NCI-H460 (cell line): ENCODE data around the gene DPF3. TPM values are rescaled to one million over a fixed set of nuclear protein-coding genes. Genes with fewer than 3 reads are reported as not detected.
"Not testable (repeated sequence)": the region's sequence is repeated elsewhere in the genome, so short reads cannot be mapped to it uniquely, and the experiment has no call there.

Source experiments
- DNase-seq: peaks from one replicate; pipeline ENCODE4 v3.0.0-alpha.2; 2016; ENCODE audit warnings: low read depth; ENCODE audit errors: extremely low read depth
- total RNA-seq: library from RNA; depleted of rRNA; stranded (reverse); fragments of >200 nt; shearing (Covaris generic); gene quantifications from 2 replicates; pipeline ENCODE4 v1.2.3, GENCODE V29; 2014

The DPF3 gene
- total RNA-seq, 1 experiment from 2014 or later: not detected

GRCh38 chr14:72777636-72778035 is 116.3 kb downstream of the DPF3 start:
- no peak for DNase-seq

- no peak for DNase-seq
These were observed 117.1 kb downstream of the DPF3 start for GRCh38 chr14:72776701-72777261.

DNA sequence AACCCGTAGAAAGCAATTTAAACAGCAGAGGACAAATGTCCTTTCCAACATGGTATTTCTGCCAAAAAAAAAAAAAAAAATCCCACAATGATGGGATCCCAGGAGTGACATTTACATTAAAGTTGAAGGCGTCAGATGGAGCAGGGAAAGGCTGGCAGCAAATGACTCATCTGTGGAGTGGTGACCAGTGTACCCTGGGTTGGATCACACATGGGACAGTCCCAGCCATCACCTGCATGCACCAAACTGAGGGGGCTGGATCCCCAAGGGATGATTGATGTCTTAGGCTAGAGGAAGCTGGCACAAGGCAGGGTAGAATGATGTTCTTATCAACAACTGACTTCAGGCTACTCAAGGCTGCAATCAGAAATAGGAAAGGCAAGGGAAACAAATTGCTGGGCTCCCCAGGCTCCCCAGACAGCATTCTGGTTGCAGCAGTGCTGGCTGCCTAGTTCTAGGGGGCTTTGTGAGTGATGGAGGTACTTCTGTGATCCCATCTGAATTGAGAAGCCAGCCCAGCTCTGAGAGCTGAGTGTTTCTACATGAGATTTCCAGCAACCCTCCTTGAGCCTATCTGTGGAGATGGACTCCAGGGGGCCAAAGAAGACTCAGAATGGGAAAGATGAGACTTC is 117.9 kb downstream of the DPF3 start:
- DNase-seq: no peak

GRCh38 chr14:72774894-72775620 is 118.8 kb downstream of the DPF3 start:
- no peak for DNase-seq

GRCh38 chr14:72774141-72774540 is 119.8 kb downstream of the DPF3 start:
- no peak for DNase-seq

DNA sequence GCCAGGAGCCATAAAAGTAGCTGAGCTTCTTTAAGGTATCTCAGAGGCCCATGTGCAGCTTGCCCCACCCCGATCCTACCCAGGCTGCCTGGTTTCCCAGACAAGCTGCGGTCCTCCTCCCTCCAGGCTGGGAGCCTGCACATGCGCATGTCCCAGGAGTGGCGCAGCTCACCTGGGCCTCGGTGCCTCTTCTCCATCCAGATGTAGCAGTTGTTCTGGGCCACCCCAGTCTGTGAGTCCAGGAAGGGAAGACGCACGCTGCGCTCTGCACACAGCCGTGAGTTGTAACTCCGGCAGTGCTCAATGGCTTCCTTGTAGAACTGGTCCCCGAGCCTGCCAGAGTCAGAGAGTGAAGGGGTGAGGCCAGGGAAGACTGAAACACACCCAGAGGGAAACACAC is 122.3 kb downstream of the DPF3 start:
- no peak for DNase-seq

- DNase-seq: no peak
These were observed 127.6 kb downstream of the DPF3 start for GRCh38 chr14:72766296-72766695.

- no peak for DNase-seq
These were observed 130.0 kb downstream of the DPF3 start for GRCh38 chr14:72763892-72764291.

- no peak for DNase-seq
These were observed 134.2 kb downstream of the DPF3 start for GRCh38 chr14:72759670-72760069.

DNA sequence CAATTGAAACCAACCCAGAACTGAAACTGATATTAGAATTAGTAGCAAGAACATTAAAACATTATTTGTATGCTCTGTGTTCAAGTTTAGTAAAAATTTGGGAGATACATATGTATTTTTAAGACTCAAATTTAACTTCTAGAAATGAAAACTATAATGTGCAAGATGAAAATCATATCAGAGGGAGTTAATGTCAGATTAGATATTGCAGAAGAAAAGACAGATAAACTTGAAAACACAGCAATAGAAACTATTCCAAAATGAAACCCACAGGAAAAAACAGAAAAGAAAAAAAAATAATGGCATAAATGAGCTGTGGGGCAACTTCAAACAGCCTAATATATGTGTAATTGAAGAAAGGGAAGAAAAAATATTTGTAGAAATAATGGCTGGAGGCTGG is 134.9 kb downstream of the DPF3 start:
- no peak for DNase-seq

DNA sequence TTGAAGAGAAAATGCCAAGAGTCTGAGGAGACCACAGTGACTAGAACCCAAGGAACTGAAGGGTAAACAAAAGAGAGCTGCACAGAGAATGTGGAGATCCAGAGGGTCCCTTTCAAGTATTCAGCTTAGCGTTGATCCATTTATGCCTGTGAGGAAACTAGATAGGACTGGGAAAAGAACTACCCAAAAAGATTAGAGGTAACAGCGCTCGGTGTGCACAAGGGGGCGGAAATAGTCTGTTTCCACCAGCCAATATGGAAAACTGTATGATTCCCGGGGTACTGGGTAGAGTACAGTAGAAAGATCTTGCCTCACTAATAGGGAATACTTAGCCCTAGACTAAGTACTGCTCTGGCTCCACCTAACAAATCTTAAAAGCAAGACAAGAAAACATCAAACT is 135.5 kb downstream of the DPF3 start:
- no peak for DNase-seq

DNA sequence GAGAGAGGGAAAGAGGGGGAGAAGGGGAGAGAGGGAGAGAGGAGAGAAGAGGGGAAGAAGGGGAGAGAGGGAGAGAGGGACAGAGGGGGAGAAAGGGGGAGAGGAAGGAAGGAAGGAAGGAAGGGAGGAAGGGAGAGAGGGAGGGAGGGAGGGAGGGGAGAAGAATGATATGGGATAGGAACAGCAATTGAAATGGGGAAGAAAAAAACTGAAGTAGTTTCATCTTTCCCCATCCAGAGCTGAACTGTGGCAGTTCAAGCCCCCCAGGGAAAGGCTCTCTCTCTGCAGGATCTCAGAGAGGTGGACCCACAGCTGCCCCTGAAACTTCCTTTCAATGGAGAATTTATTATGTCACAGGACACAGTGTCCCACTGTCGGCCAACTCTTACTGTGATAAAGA is 136.9 kb downstream of the DPF3 start:
- no peak for DNase-seq

DNA sequence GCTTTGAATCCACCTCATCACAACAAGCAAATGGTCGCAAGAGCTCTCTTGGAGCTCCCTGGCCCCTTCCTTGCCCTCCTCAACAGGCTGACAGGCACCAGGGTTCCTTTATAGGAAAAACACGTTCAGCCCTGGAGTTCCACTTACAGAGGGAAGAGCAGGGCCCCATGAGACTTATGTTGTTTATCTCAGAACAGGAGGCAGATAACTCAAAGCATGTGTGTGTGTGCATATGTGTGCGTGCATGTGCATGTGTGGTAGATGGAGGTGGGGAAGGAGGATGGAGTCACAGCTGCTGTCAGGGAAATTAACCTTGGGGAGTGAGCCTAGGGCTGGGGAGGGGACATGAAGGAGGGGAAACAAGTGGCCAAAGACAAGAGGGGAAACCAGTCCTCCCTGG is 138.1 kb downstream of the DPF3 start:
- DNase-seq: no peak

- DNase-seq: no peak
These were observed 139.0 kb downstream of the DPF3 start for GRCh38 chr14:72754949-72755348.

DNA sequence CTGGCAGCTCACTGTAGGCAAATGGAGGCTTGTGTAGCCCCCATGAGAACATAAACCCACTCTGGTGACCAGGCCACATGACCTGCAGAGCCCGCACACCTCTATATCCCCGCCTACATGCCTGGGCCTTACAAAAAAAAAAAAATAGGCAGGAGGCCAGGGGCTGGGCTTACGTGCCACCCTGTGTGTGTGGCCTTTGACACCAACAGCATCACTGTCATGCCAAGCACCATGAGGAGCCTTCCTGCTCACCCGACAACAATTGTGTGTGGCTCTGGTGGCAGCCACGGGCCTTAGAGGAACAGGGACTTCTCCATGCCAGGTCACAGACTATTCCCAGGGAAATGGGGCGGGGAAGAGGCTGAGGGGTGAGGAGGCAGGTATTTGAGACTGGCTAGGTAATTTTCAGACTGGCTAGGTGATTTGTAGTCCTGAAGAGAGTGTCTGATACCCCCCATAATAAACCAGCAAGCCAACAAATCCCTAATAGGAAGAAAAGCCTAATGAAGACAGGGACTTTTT is 140.0 kb downstream of the DPF3 start:
- DNase-seq: no peak

DNA sequence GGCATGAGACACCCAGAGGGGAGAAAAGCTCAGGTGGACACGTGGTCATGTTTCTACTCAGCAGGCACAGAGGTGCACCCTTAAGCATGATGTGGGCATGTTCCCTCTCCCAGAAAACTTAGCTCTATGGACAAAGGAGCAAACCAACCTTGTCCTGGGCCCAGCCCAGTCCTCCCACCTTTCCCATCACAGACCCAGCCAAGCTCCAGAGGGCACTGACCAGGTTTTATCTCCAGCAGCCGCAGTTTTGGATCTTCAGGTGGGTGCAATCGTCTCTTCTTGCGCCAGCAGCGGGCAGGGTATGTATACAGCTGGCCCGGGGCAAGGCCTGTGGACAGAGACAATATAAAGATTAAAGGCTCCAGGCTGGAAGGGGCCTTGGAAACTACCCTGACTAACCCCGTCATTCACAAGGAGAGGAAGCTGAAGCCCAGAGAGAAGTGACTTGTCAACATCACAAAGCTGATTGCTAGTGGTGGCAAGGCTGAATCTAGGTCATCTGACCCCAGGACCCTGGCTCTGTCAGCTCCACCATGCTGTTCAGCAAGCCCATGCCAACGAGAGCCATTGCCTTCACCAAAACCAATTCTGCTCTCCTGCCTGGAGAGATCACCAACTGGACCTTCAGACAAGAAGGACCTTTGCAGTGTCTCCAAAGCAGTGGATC is 140.7 kb downstream of the DPF3 start:
- no peak for DNase-seq

DNA sequence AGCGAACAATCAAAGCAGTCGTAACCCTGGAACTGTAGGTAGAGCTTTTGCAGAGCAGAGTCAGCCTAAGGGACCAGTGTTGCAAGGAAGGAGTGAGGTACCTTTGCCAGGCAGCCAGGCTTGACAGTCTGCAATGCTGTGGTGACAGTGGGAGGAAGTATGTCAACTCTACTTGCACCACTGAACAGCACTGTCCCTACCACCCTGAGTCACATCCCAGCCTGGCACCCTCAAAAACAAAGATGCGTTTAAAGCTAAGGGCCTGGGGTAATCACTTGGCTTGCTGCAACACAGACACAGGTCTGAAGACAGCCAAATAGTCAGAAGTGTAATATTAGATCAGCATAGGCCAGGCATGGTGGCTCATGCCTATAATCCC is 141.9 kb downstream of the DPF3 start:
- DNase-seq: no peak

DNA sequence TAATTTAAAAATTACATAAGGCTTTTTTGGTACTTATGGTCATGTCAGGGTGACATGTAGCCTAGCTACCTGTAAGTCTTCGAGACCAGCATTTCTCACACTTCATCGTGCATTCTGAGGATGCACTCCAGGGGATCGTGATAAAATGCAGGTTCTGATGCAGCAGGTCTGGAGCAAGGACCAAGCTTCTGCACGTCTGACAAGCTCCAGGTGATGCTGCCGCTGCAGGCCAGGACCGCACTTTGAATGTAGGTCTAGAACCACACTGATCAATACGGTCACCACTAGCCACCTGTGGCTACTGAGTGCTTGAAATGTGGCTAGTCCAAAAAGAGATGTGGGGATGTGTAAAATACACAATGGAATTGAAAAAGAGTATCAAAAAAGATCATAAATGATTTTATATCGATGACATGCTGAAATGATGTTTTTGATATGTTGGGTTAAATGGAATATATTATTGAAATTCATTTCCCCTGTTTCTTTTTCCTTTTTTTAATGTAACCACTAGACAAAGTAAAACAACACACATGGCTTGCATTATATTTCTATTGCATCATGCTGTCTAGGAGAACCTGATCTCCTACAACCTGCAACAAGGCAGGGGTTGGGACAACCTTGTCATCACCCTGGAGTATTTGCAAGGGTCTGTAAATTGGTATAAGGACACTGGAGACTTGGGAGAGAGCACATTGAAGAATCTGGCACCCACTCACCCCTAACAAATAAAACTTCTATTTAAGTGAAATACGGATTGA is 142.4 kb downstream of the DPF3 start:
- DNase-seq: no peak

DNA sequence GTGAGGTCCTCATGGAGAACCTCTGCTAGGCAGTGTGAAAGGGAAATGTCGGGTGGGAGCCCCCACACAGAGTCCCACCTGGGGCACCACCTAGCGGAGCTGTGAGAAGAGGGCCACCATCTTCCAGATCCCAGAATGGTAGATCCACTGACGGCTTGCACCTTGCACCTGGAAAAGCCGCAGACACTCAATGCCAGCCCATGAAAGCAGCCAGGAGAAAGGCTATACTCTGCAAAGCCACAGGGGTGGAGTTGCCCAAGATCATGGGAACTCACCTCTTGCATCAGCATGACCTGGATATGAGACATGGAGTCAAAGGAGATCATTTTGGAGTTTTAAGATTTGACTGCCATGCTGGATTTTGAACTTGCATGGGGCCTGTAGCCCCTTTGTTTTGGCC is 145.0 kb downstream of the DPF3 start:
- DNase-seq: not testable (repeated sequence)

DNA sequence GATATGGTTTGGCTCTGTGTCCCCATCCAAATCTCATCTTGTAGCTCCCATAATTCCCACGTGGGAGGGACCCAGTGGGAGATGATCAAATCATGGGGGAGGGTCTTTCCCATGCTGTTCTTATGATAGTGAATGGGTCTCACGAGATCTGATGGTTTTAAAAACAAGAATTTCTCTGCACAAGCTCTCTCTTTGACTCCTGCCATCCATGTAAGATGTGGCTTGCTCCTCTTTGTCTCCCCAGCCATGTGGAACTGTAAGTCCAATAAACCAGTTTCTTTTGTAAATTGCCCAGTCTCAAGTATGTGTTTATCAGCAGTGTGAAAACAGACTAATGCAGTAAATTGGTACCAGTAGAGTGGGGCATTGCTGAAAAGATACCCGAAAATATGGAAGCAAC is 146.2 kb downstream of the DPF3 start:
- no peak for DNase-seq
